IMR-90 (cell line): Measurements from ENCODE around the gene SLAMF8.
A peak's percentile ranks its signal among the peaks of the same experiment; 100 is the strongest.

Source experiments
- CEBPB ChIP-seq: IDR thresholded peaks from 2 replicates; pipeline ENCODE4 v1.6.1; 2012; ENCODE audit warnings: low read depth, low read length, improper control_type of control experiment
- CHD1 ChIP-seq: IDR thresholded peaks from 2 replicates; pipeline ENCODE4 v1.6.1; 2012; ENCODE audit warnings: low read depth, low read length, improper control_type of control experiment
- MXI1 ChIP-seq: IDR thresholded peaks from 2 replicates; pipeline ENCODE4 v1.6.1; 2012; ENCODE audit warnings: low read depth, mild to moderate bottlenecking, low read length, moderate library complexity, borderline replicate concordance
- POLR2A ChIP-seq: IDR thresholded peaks from 2 replicates; pipeline ENCODE4 v1.6.1; 2012; ENCODE audit warnings: mild to moderate bottlenecking, low read depth, low read length
- RAD21 ChIP-seq: IDR thresholded peaks from 2 replicates; pipeline ENCODE4 v1.6.1; 2012; ENCODE audit warnings: low read length, improper control_type of control experiment
- RCOR1 ChIP-seq: IDR thresholded peaks from 2 replicates; pipeline ENCODE4 v1.6.1; 2012; ENCODE audit warnings: mild to moderate bottlenecking, low read length, improper control_type of control experiment; ENCODE audit not compliant: insufficient replicate concordance
- SMC3 ChIP-seq: fragments of 150-350 bp; IDR thresholded peaks from 2 replicates; pipeline ENCODE4 v1.6.1; 2016; ENCODE audit warnings: low read depth, mild to moderate bottlenecking, antibody characterized with exemption, low read length, moderate library complexity
- TF ChIP-seq, protein P1 (sequence below): conservative IDR thresholded peaks from 2 replicates; pipeline ENCODE4 v1.5.1; 2012; ENCODE audit warnings: mild to moderate bottlenecking, low read depth, low read length, improper control_type of control experiment
- TF ChIP-seq, protein P2 (sequence below): fragments of 150-350 bp; IDR thresholded peaks from 2 replicates; pipeline ENCODE4 v1.6.1; 2017; ENCODE audit warnings: mild to moderate bottlenecking, antibody characterized with exemption, low read length, low read depth

DNA sequence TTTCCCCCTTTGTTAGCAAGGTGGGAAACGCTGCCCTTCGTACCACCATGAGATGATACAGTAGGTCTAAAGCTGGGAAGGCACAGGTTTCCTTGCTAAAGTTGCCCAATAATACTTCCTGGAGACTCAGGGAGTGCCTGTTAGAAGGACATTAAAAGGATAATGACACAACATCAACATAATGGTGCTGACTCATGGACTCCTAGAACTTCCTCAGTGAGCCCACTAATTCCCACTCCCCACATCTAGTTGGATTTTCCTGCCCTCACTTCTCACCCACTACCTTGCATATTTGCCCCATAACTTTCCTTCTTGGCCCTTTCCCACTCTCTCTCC, 55.8 kb downstream of the SLAMF8 start:
- TF ChIP-seq POLR2A (no peak), CEBPB (peak; percentile 87), CHD1 (no peak), RAD21 (no peak), SMC3 (no peak), RCOR1 (no peak), MXI1 (no peak)
- TF ChIP-seq, protein P1, sequence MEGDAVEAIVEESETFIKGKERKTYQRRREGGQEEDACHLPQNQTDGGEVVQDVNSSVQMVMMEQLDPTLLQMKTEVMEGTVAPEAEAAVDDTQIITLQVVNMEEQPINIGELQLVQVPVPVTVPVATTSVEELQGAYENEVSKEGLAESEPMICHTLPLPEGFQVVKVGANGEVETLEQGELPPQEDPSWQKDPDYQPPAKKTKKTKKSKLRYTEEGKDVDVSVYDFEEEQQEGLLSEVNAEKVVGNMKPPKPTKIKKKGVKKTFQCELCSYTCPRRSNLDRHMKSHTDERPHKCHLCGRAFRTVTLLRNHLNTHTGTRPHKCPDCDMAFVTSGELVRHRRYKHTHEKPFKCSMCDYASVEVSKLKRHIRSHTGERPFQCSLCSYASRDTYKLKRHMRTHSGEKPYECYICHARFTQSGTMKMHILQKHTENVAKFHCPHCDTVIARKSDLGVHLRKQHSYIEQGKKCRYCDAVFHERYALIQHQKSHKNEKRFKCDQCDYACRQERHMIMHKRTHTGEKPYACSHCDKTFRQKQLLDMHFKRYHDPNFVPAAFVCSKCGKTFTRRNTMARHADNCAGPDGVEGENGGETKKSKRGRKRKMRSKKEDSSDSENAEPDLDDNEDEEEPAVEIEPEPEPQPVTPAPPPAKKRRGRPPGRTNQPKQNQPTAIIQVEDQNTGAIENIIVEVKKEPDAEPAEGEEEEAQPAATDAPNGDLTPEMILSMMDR = no peak
- TF ChIP-seq, protein P2, sequence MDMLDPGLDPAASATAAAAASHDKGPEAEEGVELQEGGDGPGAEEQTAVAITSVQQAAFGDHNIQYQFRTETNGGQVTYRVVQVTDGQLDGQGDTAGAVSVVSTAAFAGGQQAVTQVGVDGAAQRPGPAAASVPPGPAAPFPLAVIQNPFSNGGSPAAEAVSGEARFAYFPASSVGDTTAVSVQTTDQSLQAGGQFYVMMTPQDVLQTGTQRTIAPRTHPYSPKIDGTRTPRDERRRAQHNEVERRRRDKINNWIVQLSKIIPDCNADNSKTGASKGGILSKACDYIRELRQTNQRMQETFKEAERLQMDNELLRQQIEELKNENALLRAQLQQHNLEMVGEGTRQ = no peak
